Nephron progenitor cell (in vitro differentiated cells): ENCODE data around the gene TSC22D4.

ENCODE experiments used
- DNase-seq: peaks from one replicate; pipeline ENCODE4 v3.0.0; 2021
- H3K27ac Mint-ChIP-seq: 2 replicates; pipeline ENCODE4 v1.8.0; 2021; ENCODE audit warnings: mild to moderate bottlenecking, moderate library complexity, mixed read lengths
- H3K27me3 Mint-ChIP-seq: 2 replicates; pipeline ENCODE4 v1.8.0; 2021; ENCODE audit warnings: mild to moderate bottlenecking, low read depth, mixed read lengths; ENCODE audit not compliant: poor library complexity
- H3K36me3 Mint-ChIP-seq: 2 replicates; pipeline ENCODE4 v1.8.0; 2021; ENCODE audit warnings: low read depth, mixed read lengths
- H3K4me1 Mint-ChIP-seq: 2 replicates; pipeline ENCODE4 v1.8.0; 2021; ENCODE audit warnings: mixed read lengths
- H3K4me3 Mint-ChIP-seq: 2 replicates; pipeline ENCODE4 v1.8.0; 2021; ENCODE audit warnings: mild to moderate bottlenecking, moderate library complexity, mixed read lengths
- H3K9me3 Mint-ChIP-seq: 2 replicates; pipeline ENCODE4 v1.8.0; 2021; ENCODE audit warnings: mild to moderate bottlenecking, moderate library complexity, mixed read lengths
- TF ChIP-seq, protein P1 (sequence below): fragments of 200-600 bp; sonication (generic); IDR thresholded peaks from 2 replicates; pipeline ENCODE4 v1.5.0; 2021; ENCODE audit warnings: antibody characterized with exemption

Gene TSC22D4

DNA sequence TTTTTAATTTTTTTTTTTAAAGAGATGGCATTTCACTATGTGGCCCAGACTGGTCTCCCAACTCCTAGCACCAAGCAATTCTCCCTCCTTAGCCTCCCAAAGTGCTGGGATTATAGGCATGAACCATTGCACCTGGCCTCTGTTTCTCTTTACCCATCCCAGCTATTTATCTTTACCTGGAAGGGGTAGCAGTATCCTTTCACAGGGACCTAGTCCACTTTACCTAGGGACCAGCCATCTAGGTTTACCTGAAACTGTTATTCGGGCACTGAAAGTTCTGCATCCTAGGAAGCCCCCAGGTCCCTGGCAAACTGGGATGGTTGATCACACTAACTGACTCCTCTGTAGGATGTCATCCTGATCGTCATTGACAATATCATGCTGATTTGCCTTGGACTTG, 38.3 kb upstream of the TSC22D4 start:
- H3K4me3 Mint-ChIP-seq, result no peak overlapping the region
- no peak overlapping the region for H3K27ac Mint-ChIP-seq
- peaks cover 5% of the 10 kb centered on the region for H3K9me3 Mint-ChIP-seq
- peaks cover 5% of the 10 kb centered on the region for H3K4me1 Mint-ChIP-seq
- DNase-seq, result no peak
- no peaks in the 10 kb centered on the region for H3K36me3 Mint-ChIP-seq
- TF ChIP-seq, protein P1, sequence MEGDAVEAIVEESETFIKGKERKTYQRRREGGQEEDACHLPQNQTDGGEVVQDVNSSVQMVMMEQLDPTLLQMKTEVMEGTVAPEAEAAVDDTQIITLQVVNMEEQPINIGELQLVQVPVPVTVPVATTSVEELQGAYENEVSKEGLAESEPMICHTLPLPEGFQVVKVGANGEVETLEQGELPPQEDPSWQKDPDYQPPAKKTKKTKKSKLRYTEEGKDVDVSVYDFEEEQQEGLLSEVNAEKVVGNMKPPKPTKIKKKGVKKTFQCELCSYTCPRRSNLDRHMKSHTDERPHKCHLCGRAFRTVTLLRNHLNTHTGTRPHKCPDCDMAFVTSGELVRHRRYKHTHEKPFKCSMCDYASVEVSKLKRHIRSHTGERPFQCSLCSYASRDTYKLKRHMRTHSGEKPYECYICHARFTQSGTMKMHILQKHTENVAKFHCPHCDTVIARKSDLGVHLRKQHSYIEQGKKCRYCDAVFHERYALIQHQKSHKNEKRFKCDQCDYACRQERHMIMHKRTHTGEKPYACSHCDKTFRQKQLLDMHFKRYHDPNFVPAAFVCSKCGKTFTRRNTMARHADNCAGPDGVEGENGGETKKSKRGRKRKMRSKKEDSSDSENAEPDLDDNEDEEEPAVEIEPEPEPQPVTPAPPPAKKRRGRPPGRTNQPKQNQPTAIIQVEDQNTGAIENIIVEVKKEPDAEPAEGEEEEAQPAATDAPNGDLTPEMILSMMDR, result no peak
- peaks cover 6% of the 10 kb centered on the region for H3K27me3 Mint-ChIP-seq

DNA sequence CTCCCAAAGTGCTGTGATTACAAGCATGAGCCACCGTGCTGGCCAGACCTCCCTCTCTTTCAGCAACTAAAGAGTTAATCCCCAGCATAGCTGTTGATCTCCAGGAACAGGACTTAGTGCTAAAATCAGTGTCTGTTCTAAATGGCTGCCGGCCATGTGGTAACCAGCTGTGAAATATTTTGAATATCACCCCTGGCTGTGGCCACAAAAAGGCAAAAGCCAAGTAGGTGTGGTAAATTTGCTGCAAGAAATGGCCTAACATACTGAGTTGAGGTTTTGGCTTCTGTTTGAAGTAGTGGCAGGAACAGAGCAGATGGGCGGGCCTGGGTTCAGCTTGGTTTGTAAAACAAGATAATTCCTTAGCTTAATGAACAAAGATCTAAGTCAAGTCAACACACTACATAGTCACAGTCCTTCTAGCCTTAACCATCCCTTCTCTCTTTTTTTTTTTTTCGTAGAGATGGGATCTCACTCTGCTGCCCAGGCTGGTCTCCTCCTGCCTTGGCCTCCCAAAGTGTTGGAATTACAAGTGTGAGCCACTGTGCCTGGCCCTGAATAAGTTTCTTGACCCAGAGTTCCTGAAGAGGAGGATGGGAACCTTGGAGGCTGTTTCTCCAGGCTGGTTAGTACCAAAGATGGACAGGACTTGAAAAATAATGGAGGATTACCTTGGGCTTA, 37.3 kb upstream of the TSC22D4 start:
- peaks cover 5% of the 10 kb centered on the region for H3K4me1 Mint-ChIP-seq
- DNase-seq, result no peak
- no peak overlapping the region for H3K4me3 Mint-ChIP-seq
- H3K36me3 Mint-ChIP-seq, result no peaks in the 10 kb centered on the region
- peaks cover 1% of the 10 kb centered on the region for H3K27me3 Mint-ChIP-seq
- TF ChIP-seq, protein P1, result no peak
- H3K27ac Mint-ChIP-seq, result no peak overlapping the region
- H3K9me3 Mint-ChIP-seq, result no peaks in the 10 kb centered on the region

DNA sequence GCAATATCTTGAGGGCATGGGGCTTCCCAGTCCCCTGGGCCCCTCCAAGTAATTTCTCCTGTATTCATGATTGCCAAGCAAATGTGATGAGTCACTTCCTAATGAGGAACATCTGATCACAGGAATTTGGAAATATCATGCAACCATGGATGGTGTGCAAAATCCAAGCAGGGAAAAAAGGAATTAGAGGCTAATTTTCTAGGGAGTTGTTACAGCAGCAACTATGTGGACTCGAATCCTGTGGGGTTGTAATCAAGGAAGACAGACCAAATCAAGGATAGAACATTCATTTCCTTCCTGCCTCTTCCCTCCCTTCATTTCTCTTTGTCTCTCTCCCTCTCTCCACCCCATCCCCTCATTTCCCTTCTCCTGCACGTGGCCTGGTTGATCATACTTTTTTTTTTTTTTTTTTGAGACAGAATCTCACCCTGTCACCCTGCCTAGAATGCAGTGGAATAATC, 36.1 kb upstream of the TSC22D4 start:
- no peaks in the 10 kb centered on the region for H3K27me3 Mint-ChIP-seq
- no peak for DNase-seq
- H3K4me1 Mint-ChIP-seq, result peaks cover 5% of the 10 kb centered on the region
- no peaks in the 10 kb centered on the region for H3K9me3 Mint-ChIP-seq
- H3K36me3 Mint-ChIP-seq, result no peaks in the 10 kb centered on the region
- TF ChIP-seq, protein P1, result no peak
- H3K27ac Mint-ChIP-seq, result peak overlapping the region; percentile 75
- no peak overlapping the region for H3K4me3 Mint-ChIP-seq

DNA sequence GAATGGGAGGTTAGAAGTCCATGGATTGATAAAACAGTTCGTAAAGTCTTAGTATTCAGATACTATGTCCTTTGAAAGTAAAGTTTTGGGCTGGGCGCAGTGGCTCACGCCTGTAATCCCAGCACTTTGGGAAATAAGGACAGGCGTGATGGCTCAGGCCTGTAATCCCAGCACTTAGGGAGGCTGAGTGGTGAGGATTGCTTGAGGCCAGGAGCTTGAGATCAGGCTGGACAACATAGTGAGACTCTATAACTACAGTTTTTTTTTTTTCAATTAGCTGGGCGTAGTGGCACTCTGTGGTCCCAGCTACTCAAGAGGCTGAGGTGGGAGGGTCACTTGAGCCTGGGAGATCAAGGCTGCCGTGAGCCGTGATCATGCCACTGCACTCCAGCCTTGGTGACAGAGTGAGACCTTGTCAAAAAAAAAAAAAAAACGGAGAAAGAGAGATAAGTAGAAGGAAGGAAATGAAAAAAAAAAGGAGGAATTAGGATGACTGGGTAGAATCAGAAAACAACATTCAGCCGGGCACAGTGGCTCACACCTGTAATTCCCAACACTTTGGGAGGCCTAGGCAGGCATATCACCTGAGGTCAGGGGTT, 34.3 kb upstream of the TSC22D4 start:
- DNase-seq, result no peak
- no peaks in the 10 kb centered on the region for H3K9me3 Mint-ChIP-seq
- no peak overlapping the region for H3K27ac Mint-ChIP-seq
- TF ChIP-seq, protein P1, result no peak
- H3K4me1 Mint-ChIP-seq, result peaks cover 5% of the 10 kb centered on the region
- peaks cover 3% of the 10 kb centered on the region for H3K27me3 Mint-ChIP-seq
- H3K4me3 Mint-ChIP-seq, result no peak overlapping the region
- no peaks in the 10 kb centered on the region for H3K36me3 Mint-ChIP-seq

DNA sequence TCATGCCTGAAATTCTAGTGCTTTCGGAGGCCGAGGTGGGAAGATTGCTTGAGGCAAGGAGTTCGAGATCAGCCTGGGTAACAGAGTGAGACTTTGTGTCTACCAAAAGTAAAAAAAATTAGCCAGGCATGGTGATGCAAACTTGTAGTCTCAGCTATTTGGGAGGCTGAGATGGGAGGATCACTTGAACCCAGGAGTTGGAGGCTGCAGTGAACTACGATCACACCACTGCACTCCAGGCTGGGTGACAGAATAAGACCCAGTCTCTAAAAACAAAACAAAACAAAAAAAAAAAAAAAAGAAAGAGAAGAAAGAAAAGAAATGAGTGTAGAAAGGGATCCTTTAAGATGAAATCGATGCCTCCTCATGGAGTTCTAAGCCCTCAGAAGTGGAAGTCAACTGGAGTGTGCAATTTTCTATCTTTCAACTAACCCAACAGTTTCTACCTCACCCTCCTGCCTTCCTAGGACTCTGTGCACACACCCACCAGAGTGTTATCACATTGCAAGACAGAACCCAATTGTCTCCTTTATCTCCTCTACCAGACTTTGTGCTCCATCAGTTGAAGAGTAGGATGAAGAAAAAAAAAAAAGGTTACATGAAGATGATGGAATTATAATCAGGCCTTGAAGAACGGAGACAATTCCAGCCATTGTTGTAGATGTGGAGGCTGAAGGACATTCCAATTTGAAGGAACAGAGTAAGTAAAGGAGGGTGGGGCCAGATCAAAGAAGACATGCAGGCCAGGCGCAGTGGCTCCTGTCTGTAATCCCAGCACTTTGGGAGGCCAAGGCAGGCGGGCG, 31.6 kb upstream of the TSC22D4 start:
- TF ChIP-seq, protein P1, result no peak
- no peak overlapping the region for H3K4me3 Mint-ChIP-seq
- H3K9me3 Mint-ChIP-seq, result no peaks in the 10 kb centered on the region
- DNase-seq, result no peak
- H3K4me1 Mint-ChIP-seq, result peaks cover 5% of the 10 kb centered on the region
- peaks cover 15% of the 10 kb centered on the region for H3K27me3 Mint-ChIP-seq
- no peak overlapping the region for H3K27ac Mint-ChIP-seq
- no peaks in the 10 kb centered on the region for H3K36me3 Mint-ChIP-seq
